Measurements from ENCODE around the gene DDX1.

Gene DDX1

DNA sequence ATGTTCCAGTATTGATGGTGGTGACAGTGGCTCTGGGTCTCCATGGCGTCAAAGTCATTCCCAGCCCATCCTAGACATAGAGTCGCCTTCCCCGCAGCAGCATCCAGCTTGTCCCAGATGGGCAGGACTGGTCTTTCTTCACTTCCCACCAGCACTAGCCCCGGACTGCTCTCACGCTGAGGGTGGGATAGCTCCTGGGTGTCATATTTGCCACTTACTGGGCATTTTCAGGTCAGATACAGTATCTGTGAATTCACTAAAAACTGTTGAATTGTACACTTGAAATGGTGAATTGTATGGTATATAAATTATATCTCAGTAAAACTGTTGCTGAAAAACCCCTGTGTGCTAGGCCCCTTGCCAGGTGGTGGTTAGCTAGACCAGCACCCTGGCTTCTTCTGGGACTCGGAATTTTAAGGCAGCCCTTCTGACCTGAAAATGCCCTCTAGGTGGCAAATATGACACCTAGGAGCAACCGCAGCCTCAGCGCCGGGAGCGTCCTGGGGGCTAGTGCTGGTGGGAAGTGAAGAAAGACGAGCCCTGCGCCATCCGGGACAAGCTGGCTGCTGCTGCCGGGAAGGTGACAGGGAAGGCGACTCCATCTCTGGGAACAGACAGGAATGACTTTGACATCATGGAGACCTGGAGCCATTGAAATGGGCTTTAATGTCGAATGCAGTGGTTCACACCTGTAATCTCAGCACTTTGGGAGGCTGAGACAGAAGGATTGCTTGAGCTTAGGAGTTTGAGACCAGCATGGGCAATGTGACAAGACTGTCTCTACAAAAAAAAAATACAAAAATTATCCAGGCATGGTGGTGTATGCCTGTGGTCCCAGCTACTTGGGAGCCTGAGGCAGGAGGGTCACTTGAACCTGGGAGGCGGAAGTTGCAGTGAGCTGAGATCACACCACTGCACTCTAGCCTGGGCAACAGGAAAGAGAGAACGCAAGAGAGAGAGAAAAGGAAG lies 56.2 kb downstream of the DDX1 start:
- H3K36me3 ChIP-seq (ENCODE audit: insufficient read depth, low read length): no peaks in the 10 kb centered on the region
- no peak overlapping the region for H3K4me2 ChIP-seq (ENCODE audit: low read depth, low read length, poor library complexity, severe bottlenecking)
- H3K4me1 ChIP-seq (ENCODE audit: insufficient read depth, low read length, poor library complexity, severe bottlenecking): no peaks in the 10 kb centered on the region
- H3F3A ChIP-seq (ENCODE audit: low read depth): no peaks in the 10 kb centered on the region
- TF ChIP-seq, protein P1, sequence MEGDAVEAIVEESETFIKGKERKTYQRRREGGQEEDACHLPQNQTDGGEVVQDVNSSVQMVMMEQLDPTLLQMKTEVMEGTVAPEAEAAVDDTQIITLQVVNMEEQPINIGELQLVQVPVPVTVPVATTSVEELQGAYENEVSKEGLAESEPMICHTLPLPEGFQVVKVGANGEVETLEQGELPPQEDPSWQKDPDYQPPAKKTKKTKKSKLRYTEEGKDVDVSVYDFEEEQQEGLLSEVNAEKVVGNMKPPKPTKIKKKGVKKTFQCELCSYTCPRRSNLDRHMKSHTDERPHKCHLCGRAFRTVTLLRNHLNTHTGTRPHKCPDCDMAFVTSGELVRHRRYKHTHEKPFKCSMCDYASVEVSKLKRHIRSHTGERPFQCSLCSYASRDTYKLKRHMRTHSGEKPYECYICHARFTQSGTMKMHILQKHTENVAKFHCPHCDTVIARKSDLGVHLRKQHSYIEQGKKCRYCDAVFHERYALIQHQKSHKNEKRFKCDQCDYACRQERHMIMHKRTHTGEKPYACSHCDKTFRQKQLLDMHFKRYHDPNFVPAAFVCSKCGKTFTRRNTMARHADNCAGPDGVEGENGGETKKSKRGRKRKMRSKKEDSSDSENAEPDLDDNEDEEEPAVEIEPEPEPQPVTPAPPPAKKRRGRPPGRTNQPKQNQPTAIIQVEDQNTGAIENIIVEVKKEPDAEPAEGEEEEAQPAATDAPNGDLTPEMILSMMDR (conservative IDR thresholded peaks at IDR 0.05; ENCODE audit: low read length): no peak
- TF ChIP-seq EZH2phosphoT487 (IDR thresholded peaks at IDR 0.05; ENCODE audit: borderline replicate concordance): no peak
- no peaks in the 10 kb centered on the region for H3K79me2 ChIP-seq (ENCODE audit: insufficient read depth, low read length)
- H3K27me3 ChIP-seq (ENCODE audit: insufficient read depth, low read length, poor library complexity, severe bottlenecking): no peaks in the 10 kb centered on the region
- H3K9me3 ChIP-seq (ENCODE audit: insufficient read depth, low read depth, low read length): no peaks in the 10 kb centered on the region
- no peak overlapping the region for H2AFZ ChIP-seq (ENCODE audit: low read length)
- H3K9ac ChIP-seq (ENCODE audit: low read depth, low read length, poor library complexity, severe bottlenecking): no peak overlapping the region
- H3K9me2 ChIP-seq (replicated peaks; ENCODE audit: low read depth, low read length): no peaks in the 10 kb centered on the region
- H3K4me3 ChIP-seq (ENCODE audit: low read length, poor library complexity, severe bottlenecking): no peak overlapping the region
- H4K20me1 ChIP-seq (ENCODE audit: insufficient read depth, low read length, poor library complexity, severe bottlenecking): no peaks in the 10 kb centered on the region

DNA sequence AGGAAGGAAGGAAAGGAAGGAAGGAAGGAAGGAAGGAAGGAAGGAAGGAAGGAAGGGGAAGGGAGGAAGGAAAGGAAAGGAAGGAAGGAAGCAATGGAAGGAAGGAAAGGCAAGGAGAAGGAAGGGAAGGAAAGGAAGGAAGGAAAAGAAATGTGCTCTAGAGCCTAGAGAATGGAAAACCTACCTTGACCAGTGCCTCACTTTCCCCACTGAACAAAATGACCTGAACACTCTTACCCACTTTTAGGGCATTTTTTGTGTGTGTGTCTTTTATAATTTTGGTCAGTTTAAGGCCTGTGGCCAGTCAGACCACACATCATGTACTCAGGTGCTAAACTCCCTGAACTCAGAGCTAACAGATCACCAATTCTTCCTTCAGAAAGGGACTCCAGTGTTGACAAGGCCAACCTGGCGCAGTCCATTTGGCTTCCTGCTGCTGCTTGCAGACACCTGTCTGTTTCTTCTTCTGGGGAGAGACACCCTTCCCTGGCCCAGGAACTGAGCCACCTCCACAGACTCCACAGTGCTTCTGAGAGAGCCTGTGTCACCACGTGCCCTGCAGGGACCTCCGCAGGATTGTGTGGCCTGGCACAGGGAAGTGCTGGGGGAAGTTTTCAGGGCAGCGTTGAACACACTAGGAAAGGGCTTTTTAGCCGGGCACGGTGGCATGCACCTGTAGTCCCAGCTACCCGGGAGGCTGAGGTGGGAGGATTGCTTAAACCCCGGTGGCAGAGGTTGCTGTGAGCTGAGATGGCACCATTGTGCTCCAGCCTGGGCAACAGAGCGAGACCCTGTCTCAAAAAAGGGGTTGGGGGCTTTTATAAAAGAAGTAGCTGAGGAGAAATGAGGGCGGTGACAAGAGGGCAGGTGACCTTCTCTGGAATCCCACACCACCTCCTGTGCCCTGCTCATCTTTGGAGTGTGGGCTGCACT lies 57.2 kb downstream of the DDX1 start:
- no peaks in the 10 kb centered on the region for H3K9me2 ChIP-seq (replicated peaks; ENCODE audit: low read depth, low read length)
- no peak overlapping the region for H2AFZ ChIP-seq (ENCODE audit: low read length)
- no peaks in the 10 kb centered on the region for H3K9me3 ChIP-seq (ENCODE audit: insufficient read depth, low read depth, low read length)
- H3K9ac ChIP-seq (ENCODE audit: low read depth, low read length, poor library complexity, severe bottlenecking): no peak overlapping the region
- no peaks in the 10 kb centered on the region for H3K4me1 ChIP-seq (ENCODE audit: insufficient read depth, low read length, poor library complexity, severe bottlenecking)
- TF ChIP-seq, protein P1 (conservative IDR thresholded peaks at IDR 0.05; ENCODE audit: low read length): no peak
- TF ChIP-seq EZH2phosphoT487 (IDR thresholded peaks at IDR 0.05; ENCODE audit: borderline replicate concordance): no peak
- H3F3A ChIP-seq (ENCODE audit: low read depth): no peaks in the 10 kb centered on the region
- no peaks in the 10 kb centered on the region for H4K20me1 ChIP-seq (ENCODE audit: insufficient read depth, low read length, poor library complexity, severe bottlenecking)
- H3K27me3 ChIP-seq (ENCODE audit: insufficient read depth, low read length, poor library complexity, severe bottlenecking): no peaks in the 10 kb centered on the region
- no peaks in the 10 kb centered on the region for H3K36me3 ChIP-seq (ENCODE audit: insufficient read depth, low read length)
- H3K4me2 ChIP-seq (ENCODE audit: low read depth, low read length, poor library complexity, severe bottlenecking): no peak overlapping the region
- H3K79me2 ChIP-seq (ENCODE audit: insufficient read depth, low read length): no peaks in the 10 kb centered on the region
- no peak overlapping the region for H3K4me3 ChIP-seq (ENCODE audit: low read length, poor library complexity, severe bottlenecking)

DNA sequence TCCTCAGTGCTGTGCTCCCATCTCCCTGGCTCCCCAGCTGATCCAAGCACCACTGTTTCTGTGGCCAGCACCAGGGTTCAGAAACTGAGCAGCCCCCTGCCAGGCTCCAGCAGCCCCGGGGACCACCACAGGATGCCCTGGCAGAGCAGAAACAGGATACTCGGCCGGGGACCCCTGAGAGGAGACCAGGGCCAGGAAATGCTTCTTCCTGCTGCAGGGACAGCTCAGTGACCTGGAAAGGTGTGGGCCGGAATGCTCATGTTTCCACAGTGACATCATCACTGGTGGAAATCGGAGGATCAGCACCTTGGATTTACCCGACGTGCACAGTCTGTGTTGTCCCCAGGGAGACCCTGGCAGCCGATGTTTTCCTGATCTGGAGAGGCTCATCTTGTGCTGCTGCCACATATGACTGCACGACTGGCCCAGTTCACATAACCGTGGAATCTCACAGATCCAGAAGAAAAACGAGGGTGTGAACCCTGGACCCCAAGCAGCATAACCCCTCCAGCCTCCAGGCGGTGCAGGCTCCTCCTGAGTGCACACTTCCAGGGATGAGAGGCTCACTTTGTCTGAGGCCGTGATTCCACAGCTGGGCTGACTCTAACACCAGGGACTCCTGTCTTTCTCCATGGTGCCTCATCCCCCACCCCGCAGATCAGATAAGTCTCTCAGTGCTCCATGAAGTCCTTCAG lies 58.0 kb downstream of the DDX1 start:
- Histone ChIP-seq H3K4me3 (ENCODE audit: low read length, poor library complexity, severe bottlenecking) (no peak overlapping the region), H3K36me3 (ENCODE audit: insufficient read depth, low read length) (no peaks in the 10 kb centered on the region), H3F3A (ENCODE audit: low read depth) (no peaks in the 10 kb centered on the region), H3K79me2 (ENCODE audit: insufficient read depth, low read length) (no peaks in the 10 kb centered on the region), H3K9me3 (ENCODE audit: insufficient read depth, low read depth, low read length) (no peaks in the 10 kb centered on the region), H3K27me3 (ENCODE audit: insufficient read depth, low read length, poor library complexity, severe bottlenecking) (no peaks in the 10 kb centered on the region), H3K9me2 (replicated peaks; ENCODE audit: low read depth, low read length) (no peaks in the 10 kb centered on the region), H3K4me1 (ENCODE audit: insufficient read depth, low read length, poor library complexity, severe bottlenecking) (no peaks in the 10 kb centered on the region), H4K20me1 (ENCODE audit: insufficient read depth, low read length, poor library complexity, severe bottlenecking) (no peaks in the 10 kb centered on the region), H3K9ac (ENCODE audit: low read depth, low read length, poor library complexity, severe bottlenecking) (no peak overlapping the region), H3K4me2 (ENCODE audit: low read depth, low read length, poor library complexity, severe bottlenecking) (no peak overlapping the region), H2AFZ (ENCODE audit: low read length) (no peak overlapping the region)
- TF ChIP-seq EZH2phosphoT487 (IDR thresholded peaks at IDR 0.05; ENCODE audit: borderline replicate concordance): no peak
- TF ChIP-seq, protein P1 (conservative IDR thresholded peaks at IDR 0.05; ENCODE audit: low read length): no peak

All from Loucy (cell line).